Measurements from ENCODE around the gene ZFP36L2. TPM values are rescaled to one million over a fixed set of nuclear protein-coding genes. Genes with fewer than 3 reads are reported as not detected.
A peak's percentile ranks its signal among the peaks of the same experiment; 100 is the strongest.

The ZFP36L2 gene
- total RNA-seq, 1 experiment from 2014 or later, result 105 TPM

DNA sequence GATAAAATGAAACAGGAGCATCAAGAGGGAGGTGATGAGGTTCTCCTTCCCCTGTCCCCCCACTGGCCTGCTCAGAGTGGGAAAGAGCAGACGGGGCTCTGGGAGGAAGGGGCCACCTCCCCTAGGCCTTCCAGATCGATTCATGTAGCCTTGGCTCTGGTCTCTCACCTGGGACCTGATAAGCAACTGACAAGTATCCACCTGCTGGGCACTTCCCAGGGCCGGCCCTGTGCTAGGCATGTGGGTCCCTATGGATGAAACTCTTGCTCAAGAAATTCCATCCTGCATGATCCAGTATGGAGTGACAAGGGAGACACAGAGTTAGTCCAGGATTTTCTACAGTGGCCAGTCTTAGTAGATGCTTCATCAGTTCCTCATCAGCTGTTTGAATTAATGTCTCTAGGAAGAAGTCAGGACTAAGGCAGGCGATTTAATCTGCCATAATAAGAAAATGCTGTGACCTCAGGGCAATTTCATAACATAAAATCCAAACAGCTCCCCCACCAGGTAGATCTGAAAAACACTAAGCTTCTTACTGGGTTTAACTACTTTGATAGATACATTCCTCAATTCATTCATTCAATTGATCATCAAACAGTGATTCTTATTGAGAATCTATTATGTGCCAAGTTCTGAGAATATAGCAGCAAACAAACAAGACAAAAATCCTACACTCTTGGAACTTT lies 44.7 kb upstream of the ZFP36L2 start:
- Histone ChIP-seq H3K27ac (ENCODE audit: insufficient read length, low read depth, low read length) (no peak overlapping the region), H2BK15ac (ENCODE audit: low read depth, low read length) (no peak overlapping the region), H4K8ac (replicated peaks; ENCODE audit: insufficient read length, low read depth, low read length) (no peak overlapping the region), H3K9me3 (ENCODE audit: control insufficient read depth, low read depth, low read length) (no peaks in the 10 kb centered on the region), H2BK120ac (ENCODE audit: low read depth, low read length, poor library complexity, severe bottlenecking) (no peak overlapping the region), H3K4me2 (ENCODE audit: insufficient read depth, insufficient read length, low read length) (no peak overlapping the region), H4K91ac (ENCODE audit: insufficient read length, low read depth, low read length) (no peak overlapping the region), H3K79me1 (ENCODE audit: insufficient read depth, low read depth, low read length, poor library complexity, severe bottlenecking) (no peaks in the 10 kb centered on the region), H4K5ac (ENCODE audit: insufficient read length, low read depth, low read length) (no peak overlapping the region), H3K9ac (ENCODE audit: extremely low read depth, insufficient read length, low read length) (no peak overlapping the region), H3K27me3 (ENCODE audit: insufficient read depth, low read length) (no peaks in the 10 kb centered on the region), H3K56ac (ENCODE audit: insufficient read length, low read depth, low read length) (no peak overlapping the region), H3K4me1 (ENCODE audit: insufficient read depth, low read length) (no peaks in the 10 kb centered on the region), H2AFZ (ENCODE audit: low read length) (no peak overlapping the region), H2BK5ac (ENCODE audit: insufficient read length, low read length) (no peak overlapping the region), H2BK20ac (ENCODE audit: low read depth, low read length, poor library complexity, severe bottlenecking) (no peak overlapping the region), H2BK12ac (ENCODE audit: insufficient read length, low read depth, low read length) (no peak overlapping the region), H3T11ph (ENCODE audit: low read length) (no peak overlapping the region), H4K20me1 (ENCODE audit: control insufficient read depth, insufficient read depth, insufficient read length) (no peaks in the 10 kb centered on the region), H3K18ac (ENCODE audit: insufficient read length, low read depth, low read length) (no peak overlapping the region), H3K23ac (ENCODE audit: insufficient read length, low read depth, low read length) (no peak overlapping the region), H3K79me2 (ENCODE audit: insufficient read depth, low read length) (no peaks in the 10 kb centered on the region), H3K4ac (ENCODE audit: low read depth, low read length) (no peak overlapping the region), H3K23me2 (ENCODE audit: insufficient read length, low read depth, low read length, poor library complexity, severe bottlenecking) (no peaks in the 10 kb centered on the region), H3K14ac (ENCODE audit: insufficient read depth, low read length) (no peak overlapping the region), H2AK5ac (ENCODE audit: insufficient read length, low read length) (no peak overlapping the region)
- Mint-ChIP-seq H3K4me1 (peaks cover 23 to 38% of the 10 kb centered on the region in 2 experiments), H3K27me3 (ENCODE audit: low read depth) (no peaks in the 10 kb centered on the region; the same call in 1 of the 2 replicates), H3K4me3 (no peak overlapping the region), H3K27ac (no peak overlapping the region), H3K9me3 (no peaks in the 10 kb centered on the region), H3K36me3 (ENCODE audit: insufficient read depth in 1 of 3, low read depth in 3 of 3) (no peaks in the 10 kb centered on the region; a peak in 1 of 7 replicates)
- DNase-seq, result no peak
- TF ChIP-seq, protein P1, sequence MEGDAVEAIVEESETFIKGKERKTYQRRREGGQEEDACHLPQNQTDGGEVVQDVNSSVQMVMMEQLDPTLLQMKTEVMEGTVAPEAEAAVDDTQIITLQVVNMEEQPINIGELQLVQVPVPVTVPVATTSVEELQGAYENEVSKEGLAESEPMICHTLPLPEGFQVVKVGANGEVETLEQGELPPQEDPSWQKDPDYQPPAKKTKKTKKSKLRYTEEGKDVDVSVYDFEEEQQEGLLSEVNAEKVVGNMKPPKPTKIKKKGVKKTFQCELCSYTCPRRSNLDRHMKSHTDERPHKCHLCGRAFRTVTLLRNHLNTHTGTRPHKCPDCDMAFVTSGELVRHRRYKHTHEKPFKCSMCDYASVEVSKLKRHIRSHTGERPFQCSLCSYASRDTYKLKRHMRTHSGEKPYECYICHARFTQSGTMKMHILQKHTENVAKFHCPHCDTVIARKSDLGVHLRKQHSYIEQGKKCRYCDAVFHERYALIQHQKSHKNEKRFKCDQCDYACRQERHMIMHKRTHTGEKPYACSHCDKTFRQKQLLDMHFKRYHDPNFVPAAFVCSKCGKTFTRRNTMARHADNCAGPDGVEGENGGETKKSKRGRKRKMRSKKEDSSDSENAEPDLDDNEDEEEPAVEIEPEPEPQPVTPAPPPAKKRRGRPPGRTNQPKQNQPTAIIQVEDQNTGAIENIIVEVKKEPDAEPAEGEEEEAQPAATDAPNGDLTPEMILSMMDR (conservative IDR thresholded peaks at IDR 0.05), result peak; percentile 52
- no CpG with 5 or more reads among the region's 4 CpGs for WGBS (ENCODE audit: extremely low coverage, insufficient read length, low lambda C conversion rate)
